Measurements from ENCODE around the gene CCDC18. TPM values are rescaled to one million over a fixed set of nuclear protein-coding genes. Genes with fewer than 3 reads are reported as not detected.
A peak's percentile ranks its signal among the peaks of the same experiment; 100 is the strongest.
"Not testable (repeated sequence)": the region's sequence is repeated elsewhere in the genome, so short reads cannot be mapped to it uniquely, and the experiment has no call there.

Gene CCDC18, protein sequence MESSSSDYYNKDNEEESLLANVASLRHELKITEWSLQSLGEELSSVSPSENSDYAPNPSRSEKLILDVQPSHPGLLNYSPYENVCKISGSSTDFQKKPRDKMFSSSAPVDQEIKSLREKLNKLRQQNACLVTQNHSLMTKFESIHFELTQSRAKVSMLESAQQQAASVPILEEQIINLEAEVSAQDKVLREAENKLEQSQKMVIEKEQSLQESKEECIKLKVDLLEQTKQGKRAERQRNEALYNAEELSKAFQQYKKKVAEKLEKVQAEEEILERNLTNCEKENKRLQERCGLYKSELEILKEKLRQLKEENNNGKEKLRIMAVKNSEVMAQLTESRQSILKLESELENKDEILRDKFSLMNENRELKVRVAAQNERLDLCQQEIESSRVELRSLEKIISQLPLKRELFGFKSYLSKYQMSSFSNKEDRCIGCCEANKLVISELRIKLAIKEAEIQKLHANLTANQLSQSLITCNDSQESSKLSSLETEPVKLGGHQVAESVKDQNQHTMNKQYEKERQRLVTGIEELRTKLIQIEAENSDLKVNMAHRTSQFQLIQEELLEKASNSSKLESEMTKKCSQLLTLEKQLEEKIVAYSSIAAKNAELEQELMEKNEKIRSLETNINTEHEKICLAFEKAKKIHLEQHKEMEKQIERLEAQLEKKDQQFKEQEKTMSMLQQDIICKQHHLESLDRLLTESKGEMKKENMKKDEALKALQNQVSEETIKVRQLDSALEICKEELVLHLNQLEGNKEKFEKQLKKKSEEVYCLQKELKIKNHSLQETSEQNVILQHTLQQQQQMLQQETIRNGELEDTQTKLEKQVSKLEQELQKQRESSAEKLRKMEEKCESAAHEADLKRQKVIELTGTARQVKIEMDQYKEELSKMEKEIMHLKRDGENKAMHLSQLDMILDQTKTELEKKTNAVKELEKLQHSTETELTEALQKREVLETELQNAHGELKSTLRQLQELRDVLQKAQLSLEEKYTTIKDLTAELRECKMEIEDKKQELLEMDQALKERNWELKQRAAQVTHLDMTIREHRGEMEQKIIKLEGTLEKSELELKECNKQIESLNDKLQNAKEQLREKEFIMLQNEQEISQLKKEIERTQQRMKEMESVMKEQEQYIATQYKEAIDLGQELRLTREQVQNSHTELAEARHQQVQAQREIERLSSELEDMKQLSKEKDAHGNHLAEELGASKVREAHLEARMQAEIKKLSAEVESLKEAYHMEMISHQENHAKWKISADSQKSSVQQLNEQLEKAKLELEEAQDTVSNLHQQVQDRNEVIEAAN (N-terminal part only)
- 1 to 10 TPM; 3.6 to 7.6 (median 5.2) TPM for polyA plus RNA-seq (ENCODE audit: insufficient read length in 10 of 10)
- long read RNA-seq, donor 1, result 0 reads
- long read RNA-seq, donor 2, partial matches to known transcripts, result 14 of 14 reads
- long read RNA-seq, donor 2, other reads (novel, unspliced or antisense), result 0 of 14 reads
- long read RNA-seq, donor 3, result 0 reads
- long read RNA-seq, donor 4, result 0 reads
- long read RNA-seq, donor 5, result 0 reads
- long read RNA-seq, donor 6, result 0 reads
- long read RNA-seq, donor 7, partial matches to known transcripts, result 7 of 7 reads
- long read RNA-seq, donor 7, other reads (novel, unspliced or antisense), result 0 of 7 reads
- long read RNA-seq, donor 8, result 0 reads
- long read RNA-seq, donor 9, result 0 reads

DNA sequence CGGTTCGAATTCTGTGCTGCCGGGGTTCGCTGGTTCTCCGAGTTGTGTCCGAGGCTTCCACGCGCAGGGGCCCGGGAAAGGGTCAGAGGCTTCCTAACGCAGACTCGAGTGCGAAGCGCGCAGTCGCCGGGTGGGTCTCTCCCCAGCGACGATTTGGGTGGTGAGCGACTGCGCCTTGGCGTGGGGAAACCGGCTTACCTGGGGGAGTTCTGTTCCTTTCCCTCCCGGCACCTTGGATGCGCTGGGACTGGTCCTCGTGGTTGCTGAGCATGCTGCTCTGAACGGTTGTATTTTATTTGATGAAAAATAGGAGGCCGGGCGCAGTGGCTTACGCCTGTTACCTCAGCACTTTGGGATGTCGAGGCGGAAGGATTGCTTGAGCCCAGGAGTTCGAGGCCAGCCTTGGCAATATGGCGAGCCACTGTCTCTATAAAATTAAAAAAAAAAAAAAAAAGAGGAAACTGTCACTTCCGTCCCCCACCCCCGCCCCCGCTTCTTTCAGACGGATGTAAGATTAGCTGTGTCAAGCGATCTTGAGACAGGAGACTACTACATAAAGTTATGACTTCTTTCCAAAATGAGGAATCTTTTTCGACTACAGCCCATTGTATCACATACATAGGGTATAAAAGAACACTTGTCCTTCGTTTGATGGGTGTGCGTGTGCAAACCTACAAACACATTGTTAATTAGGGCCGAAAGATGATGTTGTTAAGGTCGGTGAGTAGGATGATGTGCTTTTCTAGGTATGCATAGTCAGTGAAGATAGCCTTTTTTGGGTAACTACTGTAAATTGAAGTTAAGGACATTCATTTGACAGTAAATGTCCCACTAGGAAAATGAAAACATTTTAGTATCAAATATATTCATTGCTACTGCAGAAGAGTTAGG lies at the start of gene CCDC18:
TSS of gene CCDC18 (plus strand) at position 2 of the 891 bp plus-strand sequence. CDS start 2,638 bp downstream, outside the sequence.
- DNase-seq, result peak in 2 of 3 donors; percentile 26 to 51

DNA sequence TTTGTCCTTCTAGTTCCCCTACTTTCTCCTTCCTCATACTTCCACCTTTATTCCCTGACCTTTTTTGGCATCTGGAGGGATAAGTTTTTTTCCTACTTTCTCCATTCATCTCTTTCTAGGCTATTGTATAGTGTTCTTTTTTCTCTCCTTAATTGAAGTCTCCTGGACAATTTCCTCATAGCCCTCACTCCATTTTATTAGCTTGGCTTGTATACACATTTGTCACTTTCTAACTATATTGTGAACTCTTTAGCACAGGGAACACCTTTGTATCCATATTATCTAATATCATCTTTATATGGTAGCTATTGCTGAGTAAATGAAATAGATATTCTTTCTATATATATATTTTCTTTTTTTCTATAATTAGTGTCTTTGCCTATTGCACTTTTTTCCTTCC lies 47.9 kb upstream of the CCDC18 start:
- DNase-seq, result no peak

DNA sequence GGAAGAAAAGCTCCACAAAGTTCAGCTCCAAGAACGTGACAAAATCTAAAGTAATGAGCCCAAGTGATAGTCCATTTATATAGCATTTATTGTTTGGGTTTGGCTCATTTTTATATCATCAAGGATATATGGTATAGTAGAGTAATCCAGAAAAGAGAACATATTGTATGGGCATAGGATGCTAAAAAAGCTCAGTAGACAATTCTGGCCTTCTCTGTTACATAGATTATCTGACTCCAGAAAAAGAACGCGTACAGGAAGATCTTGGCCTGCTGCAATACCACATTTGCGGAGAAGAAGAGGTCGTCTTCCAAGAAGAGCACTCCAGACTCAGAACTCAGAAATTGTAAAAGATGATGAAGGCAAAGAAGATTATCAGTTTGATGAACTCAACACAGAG lies 44.1 kb upstream of the CCDC18 start:
- no peak for DNase-seq

DNA sequence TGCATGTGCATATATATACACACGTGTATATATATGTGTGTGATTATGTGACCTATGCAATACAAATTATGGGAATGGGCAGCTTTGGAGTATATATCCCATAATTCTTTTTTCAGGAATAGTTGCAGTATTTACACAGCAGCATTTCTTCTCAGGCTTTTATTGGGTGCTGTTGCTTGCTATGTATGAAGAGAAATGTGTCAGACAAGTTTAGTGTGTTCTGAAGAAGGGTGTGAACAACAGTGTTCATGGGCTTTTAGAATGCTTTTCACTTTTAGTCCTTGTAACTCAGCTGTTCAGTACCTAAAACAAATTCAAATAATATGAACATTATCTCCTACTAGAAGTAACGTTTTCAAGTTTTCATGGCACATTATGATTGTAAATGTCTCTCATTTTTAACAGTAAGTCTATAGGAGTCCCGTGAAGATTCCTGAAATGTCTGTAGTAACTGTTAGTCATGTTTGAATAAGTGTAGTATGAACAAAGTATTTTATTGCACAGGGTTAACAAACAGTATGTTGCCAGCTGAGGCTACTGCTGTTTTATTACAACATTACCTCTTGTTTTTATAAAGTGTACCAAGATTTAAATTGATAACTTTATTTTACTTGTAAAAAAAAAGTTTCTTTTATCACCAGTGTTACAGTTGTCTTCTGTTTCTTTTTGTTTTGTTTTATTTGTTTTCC lies 42.8 kb upstream of the CCDC18 start:
- DNase-seq, result no peak

DNA sequence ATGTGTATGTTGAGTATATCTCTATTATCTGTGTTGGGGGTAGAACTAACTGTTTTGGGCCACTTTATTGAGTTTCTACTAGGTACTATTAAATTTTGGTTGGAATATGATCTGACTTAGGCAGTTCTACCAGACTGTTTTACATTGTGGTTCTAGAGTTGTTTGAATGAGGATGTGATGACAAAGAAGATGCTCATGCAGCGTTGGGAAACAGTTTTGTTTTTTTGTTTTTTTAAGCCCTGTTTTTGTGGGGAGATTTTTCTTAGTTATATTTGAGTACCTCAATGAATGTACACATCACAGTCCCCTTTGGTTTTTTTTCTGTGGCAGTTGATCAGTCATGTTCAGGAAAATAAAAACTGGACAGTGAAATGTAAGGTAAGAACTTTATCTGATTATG lies 40.4 kb upstream of the CCDC18 start:
- DNase-seq, result no peak

DNA sequence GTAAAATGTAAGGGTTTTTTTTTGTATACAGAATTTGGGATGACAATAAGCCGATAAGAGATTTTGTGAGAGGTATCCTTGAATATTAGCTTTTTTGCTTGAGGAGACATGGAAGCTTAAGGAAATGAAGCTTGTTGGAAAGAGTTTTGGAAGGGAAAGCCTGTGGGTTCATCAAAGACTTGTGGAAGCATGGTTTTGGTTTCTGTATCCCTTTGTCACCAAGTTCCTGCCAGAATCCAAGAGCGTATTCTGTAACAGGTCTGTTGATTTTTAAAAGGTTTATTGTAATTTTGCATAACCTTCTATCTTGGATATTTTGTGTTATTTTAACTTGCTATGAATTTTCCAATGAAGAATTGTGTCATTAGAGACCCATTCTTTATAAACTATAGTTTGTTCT lies 38.4 kb upstream of the CCDC18 start:
- DNase-seq, result no peak

DNA sequence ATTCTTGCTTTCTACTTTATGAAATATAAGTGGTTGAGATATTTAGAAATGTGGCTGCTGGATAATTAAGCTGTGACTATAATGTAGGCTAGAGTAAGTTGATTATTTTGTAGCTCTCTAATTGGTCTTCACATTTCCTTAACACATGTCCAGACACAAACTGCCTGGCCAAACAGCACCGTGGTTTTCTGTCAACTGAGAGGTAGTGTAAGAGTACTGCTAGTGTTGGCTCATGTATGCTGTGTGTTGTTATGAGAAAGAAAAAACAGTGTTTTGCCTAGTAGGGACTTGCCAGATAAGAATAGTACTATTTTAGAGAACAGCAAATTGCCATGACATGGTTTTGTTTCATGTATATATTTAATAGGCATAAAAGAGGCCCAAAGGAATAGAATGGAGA lies 37.4 kb upstream of the CCDC18 start:
- no peak for DNase-seq

DNA sequence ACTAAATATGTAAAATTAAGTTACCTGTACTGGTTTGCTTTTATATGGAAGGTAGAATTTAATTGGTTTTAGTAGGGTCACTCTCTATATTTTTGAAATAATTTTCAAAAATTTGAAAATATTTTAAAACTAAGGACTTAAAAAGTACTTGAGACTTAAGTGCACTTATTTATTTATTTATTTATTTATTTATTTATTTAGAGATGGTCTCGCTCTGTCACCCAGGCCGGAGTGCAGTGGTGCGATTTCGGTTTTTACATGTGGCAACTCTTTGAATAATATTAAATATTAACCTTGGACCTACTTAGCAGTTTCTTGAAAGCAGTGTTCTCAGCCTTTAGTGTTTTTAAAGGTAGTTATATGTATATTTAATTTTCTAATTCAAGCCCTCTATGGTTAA lies 36.8 kb upstream of the CCDC18 start:
- DNase-seq, result no peak

DNA sequence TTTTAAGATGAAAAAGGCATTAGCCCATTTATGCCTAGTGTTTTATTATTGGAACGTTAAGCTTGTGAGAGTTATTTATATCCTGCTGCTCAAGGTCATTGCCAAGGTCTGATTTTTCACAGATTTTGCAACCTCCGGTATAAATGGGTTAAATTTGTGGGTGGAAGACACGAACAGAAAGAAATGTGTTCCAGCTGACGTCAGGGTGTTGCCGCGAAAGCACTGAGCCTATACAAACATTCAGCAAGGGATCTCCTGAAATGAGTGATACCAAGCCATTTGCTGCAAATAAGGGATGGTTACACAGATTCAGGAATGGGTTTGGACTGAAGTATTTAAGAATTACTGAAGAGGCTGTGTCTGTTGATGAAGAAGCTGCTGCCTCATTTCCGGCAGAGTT lies 32.5 kb upstream of the CCDC18 start:
- DNase-seq, result peak in 1 of 3 donors; percentile 6

DNA sequence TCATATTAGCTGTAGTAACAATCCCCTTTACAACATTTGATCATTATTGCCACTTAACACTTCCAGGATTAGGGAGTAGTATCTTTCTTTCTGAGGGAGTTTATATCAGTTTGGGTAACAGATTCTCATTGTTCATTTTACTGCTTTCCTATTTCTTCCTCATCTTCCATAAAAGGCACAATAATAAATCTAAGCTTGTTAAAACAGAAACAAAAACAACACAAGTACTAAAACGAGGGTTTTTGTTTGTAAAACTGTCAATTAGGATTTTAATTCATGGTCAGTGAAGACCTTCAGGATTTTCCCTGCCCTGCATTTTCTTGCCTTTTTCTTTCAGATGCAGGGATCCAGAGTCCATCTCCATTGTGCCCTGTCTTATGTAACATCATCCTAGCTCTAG lies 29.8 kb upstream of the CCDC18 start:
- no peak for DNase-seq

DNA sequence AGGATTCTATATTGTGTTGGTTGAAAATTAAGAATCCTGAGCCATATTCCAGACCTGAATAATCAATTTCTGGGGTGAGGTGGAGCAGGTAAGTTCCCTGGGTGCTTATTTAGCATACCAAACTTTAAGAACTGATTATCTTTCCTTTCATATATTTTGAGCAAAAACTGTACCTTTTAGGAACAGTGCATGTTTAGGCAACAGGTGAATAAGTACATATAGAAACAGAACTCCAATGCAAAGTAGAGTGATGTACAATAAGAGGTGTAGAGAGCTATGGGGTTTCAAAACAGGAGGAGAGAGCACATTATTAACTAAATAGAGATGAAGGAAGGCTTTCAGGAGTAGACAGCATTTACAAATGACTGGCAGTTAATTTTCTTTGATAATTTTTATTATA lies 29.1 kb upstream of the CCDC18 start:
- DNase-seq, result no peak

DNA sequence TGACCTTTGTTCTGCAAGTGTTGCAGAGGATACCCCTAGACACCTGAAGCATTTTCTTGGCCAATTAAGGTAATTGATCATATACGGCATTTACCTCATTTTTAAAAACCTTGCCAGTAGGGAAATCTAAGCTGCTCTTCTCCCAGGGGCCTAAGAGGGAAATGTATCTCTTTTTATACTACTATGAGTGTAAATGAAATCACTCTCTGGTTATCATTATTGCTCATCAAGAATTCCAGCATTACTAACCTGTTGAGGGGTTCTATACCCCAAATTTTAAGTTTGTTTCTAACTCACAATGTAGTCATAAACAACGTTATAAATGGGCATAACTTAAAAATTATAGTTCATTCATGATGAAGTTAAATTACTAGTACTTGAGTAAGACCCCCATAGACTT lies 27.7 kb upstream of the CCDC18 start:
- no peak for DNase-seq

DNA sequence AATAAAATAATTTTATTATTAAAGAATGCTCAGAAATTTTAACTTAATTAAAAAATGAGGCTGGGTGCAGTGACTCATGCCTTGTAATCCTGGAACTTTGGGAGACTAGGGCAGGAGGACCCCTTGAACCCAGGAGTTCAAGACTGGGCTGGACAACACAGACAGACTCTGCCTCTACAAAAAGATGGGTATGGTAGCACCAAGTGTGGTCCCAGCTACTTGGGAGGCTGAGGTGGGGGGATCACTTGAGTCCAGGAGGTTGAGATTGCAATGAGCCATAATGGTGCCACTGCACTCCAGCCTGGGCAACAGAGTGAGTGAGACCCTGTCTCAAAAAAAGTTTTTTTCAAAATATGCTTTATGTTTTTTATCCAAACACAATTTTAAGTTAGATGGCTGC lies 25.6 kb upstream of the CCDC18 start:
- DNase-seq, result no peak

DNA sequence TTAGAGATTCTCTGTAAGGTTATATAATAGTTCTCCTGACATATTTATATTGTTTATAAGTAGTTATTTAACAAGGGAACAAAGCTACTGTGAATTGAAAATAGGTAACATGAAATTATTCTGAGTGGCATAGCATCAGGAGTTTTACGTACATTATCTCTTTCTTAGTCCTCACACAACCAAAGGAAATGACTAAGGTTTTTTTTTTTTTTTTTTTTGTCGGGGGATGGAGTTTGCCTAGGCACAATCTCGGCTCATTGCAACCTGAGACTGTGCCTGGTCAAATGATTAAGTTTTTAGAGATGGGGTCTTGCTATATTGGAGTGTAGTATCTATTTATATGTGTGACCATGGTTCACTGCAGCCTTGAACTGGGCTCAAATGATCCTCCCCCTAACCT lies 25.2 kb upstream of the CCDC18 start:
- no peak for DNase-seq

DNA sequence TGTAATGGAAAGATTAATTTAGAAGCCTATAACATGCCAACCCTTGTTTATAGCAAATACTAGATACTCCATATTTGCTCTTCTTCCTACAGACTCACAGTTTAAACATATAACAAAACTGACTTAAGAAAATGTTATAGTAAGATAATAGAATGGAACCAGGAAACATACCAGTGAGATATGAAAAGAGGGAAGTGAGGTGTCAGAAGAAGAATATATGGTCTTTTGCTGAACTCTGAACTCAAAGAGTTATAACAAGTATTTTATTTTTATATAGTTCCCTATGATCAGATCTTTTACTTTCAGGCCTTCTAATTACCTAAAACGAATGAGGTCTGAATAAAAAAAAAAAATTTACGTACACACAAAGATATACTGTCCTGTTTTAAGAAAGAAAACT lies 21.2 kb upstream of the CCDC18 start:
- no peak for DNase-seq

DNA sequence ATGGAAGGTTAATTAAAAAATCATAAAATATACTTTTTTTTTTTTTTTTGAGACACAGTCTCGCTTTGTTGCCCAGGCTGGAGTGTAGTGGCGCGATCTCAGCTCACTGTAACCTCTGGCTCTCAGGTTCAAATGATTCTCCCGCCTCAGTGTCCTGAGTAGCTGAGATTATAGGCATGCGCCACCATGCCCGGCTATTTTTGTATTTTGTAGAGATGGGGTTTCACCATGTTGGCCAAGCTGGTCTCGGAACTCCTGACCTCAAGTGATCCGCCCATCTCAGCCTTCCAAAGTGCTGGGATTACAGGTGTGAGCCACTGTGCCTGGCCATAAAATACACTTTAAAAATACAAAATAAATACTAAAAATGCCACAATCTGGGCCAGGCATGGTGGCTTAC lies 17.2 kb upstream of the CCDC18 start:
- DNase-seq, result not testable (repeated sequence)

DNA sequence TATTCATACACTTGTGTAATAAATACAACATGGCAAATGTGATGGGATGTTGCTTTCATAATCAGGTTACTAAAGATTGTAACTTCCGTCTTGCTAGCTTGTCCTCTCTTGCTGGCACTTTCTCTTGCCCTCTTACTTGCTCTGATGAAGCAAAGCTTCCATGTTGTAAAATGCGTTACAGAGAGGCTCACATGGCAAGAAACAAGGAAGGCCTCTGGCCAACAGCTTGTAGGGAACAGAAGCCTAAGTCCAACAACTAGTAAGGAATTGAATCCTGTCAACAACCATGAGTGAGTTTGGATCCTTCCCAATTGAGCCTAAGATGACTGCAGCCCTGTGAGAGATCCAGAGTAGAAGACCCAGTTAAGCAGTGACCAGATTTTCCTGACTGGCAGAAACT lies 15.7 kb upstream of the CCDC18 start:
- no peak for DNase-seq

DNA sequence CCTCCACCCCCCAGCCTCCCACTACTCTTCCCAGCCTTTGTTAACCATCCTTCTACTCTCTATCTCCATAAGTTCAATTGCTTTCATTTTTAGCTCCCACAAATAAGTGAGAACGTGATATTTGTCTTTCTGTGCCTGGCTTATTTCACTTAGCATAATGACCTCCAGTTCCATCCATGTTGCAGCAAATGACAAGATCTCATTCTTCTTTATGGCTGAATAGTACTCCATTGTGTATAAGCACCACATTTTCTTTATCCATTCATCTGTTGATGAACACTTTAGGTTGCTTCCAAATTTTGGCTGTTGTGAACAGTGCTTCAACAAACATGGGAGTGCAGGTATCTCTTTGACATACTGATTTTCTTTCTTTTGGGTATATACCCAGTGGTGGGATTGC lies 14.6 kb upstream of the CCDC18 start:
- not testable (repeated sequence) for DNase-seq

DNA sequence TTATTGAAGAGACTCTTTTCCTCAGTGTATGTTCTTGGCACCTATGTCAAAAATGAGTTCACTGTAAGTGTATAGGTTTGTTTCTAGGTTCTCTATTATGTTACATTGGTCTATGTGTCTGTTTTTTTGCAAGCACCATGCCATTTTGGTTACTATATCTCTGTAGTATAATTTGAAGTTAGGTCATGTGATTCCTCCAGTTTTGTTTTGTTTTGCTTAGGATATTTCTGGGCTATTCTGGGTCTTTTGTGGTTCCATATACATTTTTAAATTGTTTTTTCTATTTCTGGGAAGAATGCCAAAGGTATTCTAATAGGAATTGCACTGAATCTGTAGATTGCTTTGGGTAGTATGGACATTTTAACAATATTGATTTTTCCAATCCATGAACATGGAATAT lies 13.5 kb upstream of the CCDC18 start:
- DNase-seq, result no peak
